HG02588 (cell line): ENCODE data around the gene TLN1.

Experiments
- ATAC-seq: cut with Tn5 transposase; IDR thresholded peaks from one replicate; pipeline ENCODE4 v1.9.1; 2021; ENCODE audit warnings: mild to moderate bottlenecking, moderate library complexity; ENCODE audit not compliant: unreplicated experiment

TLN1 gene

GRCh38 chr9:35650341-35651158 is 81.4 kb downstream of the TLN1 start, which contains the start of gene SIT1:
TSS of gene SIT1 (minus strand) at chr9:35650931. CDS start at chr9:35650853, 78 bp downstream.
- no peak for ATAC-seq

- ATAC-seq, result no peak
Observed at GRCh38 chr9:35649431-35650340, 82.3 kb downstream of the TLN1 start.
